Fibroblast of skin of abdomen (primary cell): Measurements from ENCODE around the gene LTBP1.

Source experiments
- DNase-seq: peaks from one replicate; pipeline ENCODE4 v3.0.0-alpha.2; 2013

Gene LTBP1

GRCh38 chr2:33320573-33320972 is 373.8 kb downstream of the LTBP1 start:
- DNase-seq, result no peak

DNA sequence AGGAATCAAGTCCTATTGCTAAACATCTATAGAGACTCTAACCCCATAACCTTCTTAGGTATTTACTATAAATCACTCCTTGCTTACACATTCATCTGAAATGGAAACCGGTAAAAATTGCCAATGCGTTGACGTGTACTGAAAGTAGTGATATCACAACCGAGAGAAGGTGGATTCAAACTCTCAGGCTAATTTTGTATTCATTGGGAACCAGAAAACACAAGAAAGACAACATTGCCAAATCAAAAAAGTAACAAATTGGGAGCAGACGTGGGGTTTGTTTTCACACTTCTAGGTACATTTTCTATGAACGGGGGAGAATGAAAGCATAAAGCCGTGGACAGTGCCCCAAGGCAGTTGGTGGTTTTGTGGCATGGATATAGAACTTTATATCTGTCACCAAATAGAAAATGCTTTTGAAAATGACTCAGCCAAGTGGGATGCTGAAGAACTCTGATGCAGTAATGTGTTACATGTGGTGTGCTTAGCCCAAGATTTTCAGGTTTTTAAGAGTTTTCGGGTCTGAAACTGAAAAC is 374.6 kb downstream of the LTBP1 start:
- DNase-seq, result peak; percentile 86

GRCh38 chr2:33321876-33322483 is 375.2 kb downstream of the LTBP1 start:
- DNase-seq, result peak; percentile 66

- DNase-seq, result no peak
These were observed 375.9 kb downstream of the LTBP1 start for GRCh38 chr2:33322612-33323011.

GRCh38 chr2:33323957-33324356 is 377.2 kb downstream of the LTBP1 start:
- no peak for DNase-seq

GRCh38 chr2:33326100-33326499 is 379.3 kb downstream of the LTBP1 start:
- no peak for DNase-seq

- no peak for DNase-seq
These were observed 386.7 kb downstream of the LTBP1 start for GRCh38 chr2:33333433-33333832.

DNA sequence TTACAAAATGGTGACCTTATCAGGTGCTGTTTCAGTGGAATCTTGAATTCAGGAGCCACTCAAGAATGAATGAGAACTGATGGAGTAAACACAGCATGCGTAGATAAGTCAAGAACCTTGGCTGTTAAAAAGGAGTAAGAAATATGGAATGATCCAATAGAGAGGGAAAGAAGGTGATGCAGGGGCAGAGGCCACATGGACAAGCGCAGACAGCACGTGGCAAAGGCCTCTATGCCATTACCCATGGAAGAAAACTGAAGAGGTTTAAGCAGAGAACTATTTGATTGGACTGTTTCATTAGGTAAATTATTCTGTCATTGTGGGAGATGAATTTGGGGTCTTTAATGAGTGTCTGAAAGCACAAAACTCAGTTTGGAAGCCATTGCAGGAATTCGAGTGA is 387.3 kb downstream of the LTBP1 start:
- no peak for DNase-seq

DNA sequence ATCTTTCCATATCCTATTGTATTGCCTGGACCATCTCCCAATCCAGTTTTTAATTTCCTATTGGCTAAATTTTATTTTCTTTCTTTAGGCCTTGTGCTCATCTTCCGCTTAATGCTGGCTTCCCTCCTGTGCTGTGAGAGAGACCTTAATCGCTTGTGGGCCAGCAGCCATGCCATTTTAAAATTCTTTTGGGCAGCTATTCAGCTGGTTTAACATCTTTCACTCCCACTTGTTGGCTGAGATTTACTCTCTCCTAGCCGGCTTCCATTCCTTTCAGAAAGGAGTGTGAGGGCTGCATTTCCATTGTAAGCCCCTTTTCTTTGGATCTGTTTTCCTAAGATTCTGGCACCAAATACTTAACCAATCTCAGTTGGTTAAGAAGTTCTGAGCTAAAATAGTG is 388.8 kb downstream of the LTBP1 start:
- no peak for DNase-seq

DNA sequence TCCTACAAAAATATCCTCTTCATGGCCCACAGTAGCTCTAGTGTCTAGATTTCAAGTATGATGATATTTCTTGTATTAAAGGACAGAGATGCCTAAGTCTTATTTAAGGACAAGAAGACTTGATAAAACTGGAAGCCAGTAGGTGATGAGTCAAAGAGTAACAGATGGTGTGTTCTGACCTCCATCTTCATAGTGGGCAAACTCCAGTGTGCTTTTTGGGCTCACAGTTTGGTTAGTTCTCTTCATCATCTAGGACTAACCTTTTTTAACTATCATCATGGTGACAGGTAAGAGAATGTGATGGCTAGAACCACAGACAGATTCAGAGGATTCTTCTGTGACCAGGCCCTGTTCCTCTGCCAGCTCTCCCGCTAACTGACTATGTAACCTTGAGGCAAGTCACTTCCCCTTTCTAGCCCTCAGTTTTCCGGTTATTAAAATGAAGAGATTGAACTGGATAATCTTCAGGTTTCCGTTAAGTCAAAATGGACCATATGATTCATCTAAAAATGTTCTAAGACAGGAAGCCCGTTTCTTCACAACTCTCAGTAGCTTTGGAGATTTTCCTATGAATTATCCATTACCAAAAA is 389.4 kb downstream of the LTBP1 start:
- no peak for DNase-seq

DNA sequence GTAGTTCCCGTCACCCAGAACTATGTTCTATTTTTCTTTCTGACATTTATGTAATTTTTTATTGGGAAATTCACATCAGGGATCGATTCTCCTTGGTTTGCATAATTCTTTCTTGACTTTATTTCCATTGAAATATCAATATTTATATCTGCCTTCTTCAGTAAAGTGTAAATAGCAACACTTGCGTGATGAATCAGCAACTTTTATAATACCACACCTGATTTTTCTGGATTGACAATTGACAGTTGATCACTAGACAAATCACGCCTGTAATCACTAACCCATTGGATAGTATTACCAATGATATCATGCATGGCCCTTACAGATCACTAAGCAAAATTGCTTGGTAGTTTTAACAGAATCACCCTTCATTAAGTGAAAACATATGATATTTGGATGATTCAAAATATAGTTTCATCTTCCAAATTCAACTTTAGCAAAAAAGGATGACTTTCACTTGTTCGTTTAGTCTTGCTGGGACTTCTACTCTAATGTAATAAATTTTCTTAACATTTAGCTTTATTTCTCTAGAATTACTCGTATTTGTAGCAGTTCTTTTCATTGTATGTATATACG is 390.7 kb downstream of the LTBP1 start:
- DNase-seq, result no peak

DNA sequence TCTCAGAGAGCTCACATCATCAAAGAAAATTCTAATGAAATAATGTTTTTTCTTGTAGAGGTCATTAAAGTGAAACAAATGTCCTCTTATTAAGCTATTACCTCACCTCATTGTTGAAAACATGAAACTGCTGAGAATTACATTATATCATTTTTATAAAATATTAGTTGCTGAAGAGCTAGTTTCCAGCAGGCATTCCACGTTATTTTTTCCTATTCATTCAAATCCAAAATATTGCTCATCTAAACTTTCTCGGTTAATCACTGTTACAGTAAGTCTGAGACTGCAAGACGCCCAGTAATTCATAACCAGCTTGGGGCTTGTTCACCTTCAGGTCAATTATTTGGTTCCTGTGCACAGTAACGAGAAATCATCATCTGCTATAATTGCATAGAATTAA is 391.2 kb downstream of the LTBP1 start:
- no peak for DNase-seq

GRCh38 chr2:33339269-33339668 is 392.5 kb downstream of the LTBP1 start:
- no peak for DNase-seq

- no peak for DNase-seq
These were observed 393.5 kb downstream of the LTBP1 start for GRCh38 chr2:33340280-33340679.

DNA sequence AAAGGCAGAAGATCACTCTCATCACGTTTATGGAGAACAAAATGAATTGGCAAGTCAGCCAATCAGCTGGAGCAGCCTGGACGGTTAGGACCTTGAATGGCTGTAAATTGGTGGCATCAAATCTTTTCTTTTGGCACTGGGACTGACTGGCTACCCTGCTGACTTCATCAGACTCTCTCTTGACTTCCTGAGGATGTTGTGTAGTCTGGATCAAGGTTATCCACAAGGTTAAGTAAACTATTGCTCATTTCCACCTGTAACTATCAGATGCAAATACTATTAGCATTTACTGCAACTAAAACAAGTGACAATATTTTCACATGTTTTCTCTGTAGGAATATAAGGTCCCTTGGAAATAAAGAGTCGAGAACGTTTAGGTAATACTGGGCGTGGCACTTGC is 395.4 kb downstream of the LTBP1 start:
- DNase-seq, result no peak

GRCh38 chr2:33342705-33343104 is 396.0 kb downstream of the LTBP1 start:
- no peak for DNase-seq

GRCh38 chr2:33343387-33343895 is 396.7 kb downstream of the LTBP1 start:
- DNase-seq, result no peak

GRCh38 chr2:33344230-33344629 is 397.5 kb downstream of the LTBP1 start:
- no peak for DNase-seq

- no peak for DNase-seq
These were observed 401.1 kb downstream of the LTBP1 start for GRCh38 chr2:33347856-33348255.

DNA sequence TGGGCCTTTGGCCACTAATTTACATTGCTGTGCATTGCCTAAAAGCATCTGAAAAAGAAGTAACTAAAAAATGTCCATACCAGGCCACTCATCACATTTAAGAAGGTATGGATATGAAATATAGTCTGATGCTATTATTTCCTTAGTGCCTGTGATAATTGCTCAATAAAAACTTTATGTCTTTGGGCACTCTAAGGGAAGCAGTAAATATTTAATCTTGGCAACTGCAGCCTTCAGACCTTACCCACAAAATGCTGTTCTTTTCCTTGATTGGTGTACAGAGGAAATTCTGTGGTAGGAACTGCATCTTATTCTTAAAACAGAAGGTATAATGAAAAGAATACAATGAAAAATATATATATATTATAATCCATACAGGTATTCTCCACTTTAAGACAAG is 403.9 kb downstream of the LTBP1 start:
- DNase-seq, result no peak

- no peak for DNase-seq
These were observed 405.0 kb downstream of the LTBP1 start for GRCh38 chr2:33351781-33352180.

GRCh38 chr2:33354981-33355380 is 408.2 kb downstream of the LTBP1 start:
- DNase-seq, result peak; percentile 97

DNA sequence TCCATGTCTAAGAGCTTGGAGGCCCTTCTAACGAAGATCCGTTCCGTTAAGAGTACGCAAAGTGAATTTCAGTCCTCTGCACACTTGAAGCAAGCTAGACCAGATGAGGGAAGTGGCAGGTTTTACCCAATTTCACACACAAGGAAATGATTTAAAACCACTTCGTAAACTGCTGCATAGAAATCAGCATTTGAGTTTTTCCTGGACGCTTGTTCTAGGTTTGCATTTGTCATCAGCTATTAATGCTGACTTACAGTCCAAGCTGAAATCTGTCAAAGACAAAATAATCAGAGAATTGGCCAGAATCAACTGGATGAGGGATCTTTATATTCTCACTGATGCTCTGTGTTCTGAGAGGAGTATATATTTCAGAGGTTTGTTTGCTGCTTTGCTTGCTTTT is 412.1 kb downstream of the LTBP1 start:
- peak; percentile 37 for DNase-seq
